ENCODE measurements around the gene SMARCD1. TPM values are rescaled to one million over a fixed set of nuclear protein-coding genes. Genes with fewer than 3 reads are reported as not detected.

The SMARCD1 gene
- total and polyA plus RNA-seq, 2 experiments from 2014 or later, result 124 to 287 TPM

GRCh38 chr12:50069069-50069468 is 16.1 kb upstream of the SMARCD1 start (continued):
- TF ChIP-seq STAT1 (IDR thresholded peaks at IDR 0.05; ENCODE audit: unreplicated experiment), result no peak

GRCh38 chr12:50069539-50069938 is 15.6 kb upstream of the SMARCD1 start:
- H3K27ac Mint-ChIP-seq, result no peak overlapping the region
- Histone ChIP-seq H2AFZ (no peak overlapping the region), H3K4me2 (no peak overlapping the region), H3F3A (replicated peaks; ENCODE audit: low read depth) (no peaks in the 10 kb centered on the region), H3K27ac (ENCODE audit: low read depth) (no peak overlapping the region), H3K9me2 (ENCODE audit: insufficient read depth) (no peaks in the 10 kb centered on the region), H3K27me3 (ENCODE audit: insufficient read depth) (no peaks in the 10 kb centered on the region), H3K79me2 (replicated peaks; ENCODE audit: insufficient read depth) (no peaks in the 10 kb centered on the region), H3K4me3 (no peak overlapping the region), H3K4me1 (ENCODE audit: insufficient read depth) (peaks cover 7% of the 10 kb centered on the region; the same call in 1 of the 2 replicates), H4K20me1 (replicated peaks; ENCODE audit: insufficient read depth) (no peaks in the 10 kb centered on the region), H3K36me3 (ENCODE audit: insufficient read depth) (no peaks in the 10 kb centered on the region)
- TF ChIP-seq REST (IDR thresholded peaks at IDR 0.05; ENCODE audit: unreplicated experiment), result no peak
- TF ChIP-seq EZH2 (IDR thresholded peaks at IDR 0.05; ENCODE audit: low read depth, unreplicated experiment), result no peak
- TF ChIP-seq, protein P1, sequence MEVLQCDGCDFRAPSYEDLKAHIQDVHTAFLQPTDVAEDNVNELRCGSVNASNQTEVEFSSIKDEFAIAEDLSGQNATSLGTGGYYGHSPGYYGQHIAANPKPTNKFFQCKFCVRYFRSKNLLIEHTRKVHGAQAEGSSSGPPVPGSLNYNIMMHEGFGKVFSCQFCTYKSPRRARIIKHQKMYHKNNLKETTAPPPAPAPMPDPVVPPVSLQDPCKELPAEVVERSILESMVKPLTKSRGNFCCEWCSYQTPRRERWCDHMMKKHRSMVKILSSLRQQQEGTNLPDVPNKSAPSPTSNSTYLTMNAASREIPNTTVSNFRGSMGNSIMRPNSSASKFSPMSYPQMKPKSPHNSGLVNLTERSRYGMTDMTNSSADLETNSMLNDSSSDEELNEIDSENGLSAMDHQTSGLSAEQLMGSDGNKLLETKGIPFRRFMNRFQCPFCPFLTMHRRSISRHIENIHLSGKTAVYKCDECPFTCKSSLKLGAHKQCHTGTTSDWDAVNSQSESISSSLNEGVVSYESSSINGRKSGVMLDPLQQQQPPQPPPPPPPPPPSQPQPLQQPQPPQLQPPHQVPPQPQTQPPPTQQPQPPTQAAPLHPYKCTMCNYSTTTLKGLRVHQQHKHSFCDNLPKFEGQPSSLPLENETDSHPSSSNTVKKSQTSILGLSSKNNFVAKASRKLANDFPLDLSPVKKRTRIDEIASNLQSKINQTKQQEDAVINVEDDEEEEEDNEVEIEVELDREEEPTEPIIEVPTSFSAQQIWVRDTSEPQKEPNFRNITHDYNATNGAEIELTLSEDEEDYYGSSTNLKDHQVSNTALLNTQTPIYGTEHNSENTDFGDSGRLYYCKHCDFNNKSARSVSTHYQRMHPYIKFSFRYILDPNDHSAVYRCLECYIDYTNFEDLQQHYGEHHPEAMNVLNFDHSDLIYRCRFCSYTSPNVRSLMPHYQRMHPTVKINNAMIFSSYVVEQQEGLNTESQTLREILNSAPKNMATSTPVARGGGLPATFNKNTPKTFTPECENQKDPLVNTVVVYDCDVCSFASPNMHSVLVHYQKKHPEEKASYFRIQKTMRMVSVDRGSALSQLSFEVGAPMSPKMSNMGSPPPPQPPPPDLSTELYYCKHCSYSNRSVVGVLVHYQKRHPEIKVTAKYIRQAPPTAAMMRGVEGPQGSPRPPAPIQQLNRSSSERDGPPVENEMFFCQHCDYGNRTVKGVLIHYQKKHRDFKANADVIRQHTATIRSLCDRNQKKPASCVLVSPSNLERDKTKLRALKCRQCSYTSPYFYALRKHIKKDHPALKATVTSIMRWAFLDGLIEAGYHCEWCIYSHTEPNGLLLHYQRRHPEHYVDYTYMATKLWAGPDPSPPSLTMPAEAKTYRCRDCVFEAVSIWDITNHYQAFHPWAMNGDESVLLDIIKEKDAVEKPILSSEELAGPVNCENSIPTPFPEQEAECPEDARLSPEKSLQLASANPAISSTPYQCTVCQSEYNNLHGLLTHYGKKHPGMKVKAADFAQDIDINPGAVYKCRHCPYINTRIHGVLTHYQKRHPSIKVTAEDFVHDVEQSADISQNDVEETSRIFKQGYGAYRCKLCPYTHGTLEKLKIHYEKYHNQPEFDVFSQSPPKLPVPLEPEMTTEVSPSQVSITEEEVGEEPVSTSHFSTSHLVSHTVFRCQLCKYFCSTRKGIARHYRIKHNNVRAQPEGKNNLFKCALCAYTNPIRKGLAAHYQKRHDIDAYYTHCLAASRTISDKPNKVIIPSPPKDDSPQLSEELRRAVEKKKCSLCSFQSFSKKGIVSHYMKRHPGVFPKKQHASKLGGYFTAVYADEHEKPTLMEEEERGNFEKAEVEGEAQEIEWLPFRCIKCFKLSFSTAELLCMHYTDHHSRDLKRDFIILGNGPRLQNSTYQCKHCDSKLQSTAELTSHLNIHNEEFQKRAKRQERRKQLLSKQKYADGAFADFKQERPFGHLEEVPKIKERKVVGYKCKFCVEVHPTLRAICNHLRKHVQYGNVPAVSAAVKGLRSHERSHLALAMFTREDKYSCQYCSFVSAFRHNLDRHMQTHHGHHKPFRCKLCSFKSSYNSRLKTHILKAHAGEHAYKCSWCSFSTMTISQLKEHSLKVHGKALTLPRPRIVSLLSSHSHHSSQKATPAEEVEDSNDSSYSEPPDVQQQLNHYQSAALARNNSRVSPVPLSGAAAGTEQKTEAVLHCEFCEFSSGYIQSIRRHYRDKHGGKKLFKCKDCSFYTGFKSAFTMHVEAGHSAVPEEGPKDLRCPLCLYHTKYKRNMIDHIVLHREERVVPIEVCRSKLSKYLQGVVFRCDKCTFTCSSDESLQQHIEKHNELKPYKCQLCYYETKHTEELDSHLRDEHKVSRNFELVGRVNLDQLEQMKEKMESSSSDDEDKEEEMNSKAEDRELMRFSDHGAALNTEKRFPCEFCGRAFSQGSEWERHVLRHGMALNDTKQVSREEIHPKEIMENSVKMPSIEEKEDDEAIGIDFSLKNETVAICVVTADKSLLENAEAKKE (CRISPR knock-in tag; IDR thresholded peaks at IDR 0.05), result no peak
- TF ChIP-seq POLR2AphosphoS5 (IDR thresholded peaks at IDR 0.05; ENCODE audit: low read depth), result no peak
- TF ChIP-seq JUNB (IDR thresholded peaks at IDR 0.05; ENCODE audit: unreplicated experiment), result no peak
- TF ChIP-seq ZNF114 (CRISPR knock-in tag; IDR thresholded peaks at IDR 0.05), result no peak
- TF ChIP-seq STAT1 (IDR thresholded peaks at IDR 0.05; ENCODE audit: unreplicated experiment), result no peak
- TF ChIP-seq ZNF331 (CRISPR knock-in tag; IDR thresholded peaks at IDR 0.05; ENCODE audit: low read depth), result no peak
- no peak for TF ChIP-seq CREB1 (CRISPR knock-in tag; IDR thresholded peaks at IDR 0.05; ENCODE audit: low read depth)
- TF ChIP-seq, protein P2, sequence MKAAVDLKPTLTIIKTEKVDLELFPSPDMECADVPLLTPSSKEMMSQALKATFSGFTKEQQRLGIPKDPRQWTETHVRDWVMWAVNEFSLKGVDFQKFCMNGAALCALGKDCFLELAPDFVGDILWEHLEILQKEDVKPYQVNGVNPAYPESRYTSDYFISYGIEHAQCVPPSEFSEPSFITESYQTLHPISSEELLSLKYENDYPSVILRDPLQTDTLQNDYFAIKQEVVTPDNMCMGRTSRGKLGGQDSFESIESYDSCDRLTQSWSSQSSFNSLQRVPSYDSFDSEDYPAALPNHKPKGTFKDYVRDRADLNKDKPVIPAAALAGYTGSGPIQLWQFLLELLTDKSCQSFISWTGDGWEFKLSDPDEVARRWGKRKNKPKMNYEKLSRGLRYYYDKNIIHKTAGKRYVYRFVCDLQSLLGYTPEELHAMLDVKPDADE (IDR thresholded peaks at IDR 0.05), result no peak
- no peak for TF ChIP-seq EZH2phosphoT487 (IDR thresholded peaks at IDR 0.05; ENCODE audit: unreplicated experiment)
- no peaks in the 10 kb centered on the region for H3K9me3 Mint-ChIP-seq
- H3K27me3 Mint-ChIP-seq (ENCODE audit: insufficient read depth, low read depth, poor library complexity), result peaks cover 9% of the 10 kb centered on the region
- H3K4me3 Mint-ChIP-seq, result no peak overlapping the region
- peaks cover 26% of the 10 kb centered on the region for H3K4me1 Mint-ChIP-seq
- DNase-seq (ENCODE audit: low spot score) (no peak), ATAC-seq (no peak)
- H3K36me3 Mint-ChIP-seq (ENCODE audit: low read depth), result no peaks in the 10 kb centered on the region; the same call in 2 of the 3 replicates
